GM08714 (cell line): ENCODE measurements around the gene PGAP3.

Source experiments
- H3K4me3 ChIP-seq: fragments of 200-500 bp; sonication (Bioruptor generic); 2 replicates; pipeline ENCODE4 v1.5.1; 2014; ENCODE audit warnings: mild to moderate bottlenecking, low read length, inconsistent platforms
- ZNF274 ChIP-seq: IDR thresholded peaks from 2 replicates; pipeline ENCODE4 v1.6.1; 2012; ENCODE audit warnings: mild to moderate bottlenecking, low read depth, low read length

PGAP3 gene

DNA sequence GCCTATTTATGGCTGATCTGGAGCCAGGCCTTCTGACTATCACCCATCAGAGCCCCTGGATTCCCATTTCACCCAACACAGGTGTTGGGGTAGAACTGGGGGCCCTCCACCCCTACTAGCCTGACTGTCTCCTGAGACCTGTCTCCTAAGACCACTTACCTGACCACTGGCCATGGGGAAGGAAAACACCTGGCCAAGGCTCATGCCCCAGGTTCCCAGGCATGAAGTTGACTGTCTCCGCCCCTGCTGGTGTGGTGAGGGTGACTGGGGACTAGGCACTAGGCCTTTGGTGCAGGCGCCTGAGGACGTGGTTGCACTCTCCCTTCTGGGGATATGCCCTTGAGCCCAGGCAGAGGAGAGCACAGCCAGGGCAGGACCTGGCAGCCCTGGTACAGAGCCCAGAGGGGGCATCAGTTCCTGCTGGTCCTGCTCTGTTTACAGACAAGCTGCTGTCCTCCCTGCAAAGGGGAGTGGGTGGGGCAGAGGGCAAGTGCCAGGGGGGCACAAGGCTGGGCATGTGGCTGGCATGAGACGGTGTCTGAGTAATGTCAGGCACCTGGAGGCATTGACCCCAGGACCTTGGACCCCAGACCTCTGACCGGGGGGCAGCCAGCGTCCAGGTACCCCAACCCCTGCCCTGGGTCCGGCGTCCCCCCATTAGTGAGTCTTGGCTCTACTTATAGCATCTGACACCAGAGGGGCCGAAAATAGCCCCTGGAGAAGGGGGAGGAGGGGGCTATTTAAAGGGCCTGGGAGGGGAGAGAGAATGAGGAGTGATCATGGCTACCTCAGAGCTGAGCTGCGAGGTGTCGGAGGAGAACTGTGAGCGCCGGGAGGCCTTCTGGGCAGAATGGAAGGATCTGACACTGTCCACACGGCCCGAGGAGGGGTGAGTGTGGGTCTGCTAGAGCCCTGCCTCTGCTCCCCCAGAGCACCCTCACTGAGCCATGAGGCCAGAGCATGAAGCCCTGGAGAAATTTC is 23.0 kb downstream of the PGAP3 start, which contains the start of gene TCAP:
TSS of gene TCAP (plus strand) at position 769 of the 981 bp plus-strand sequence. CDS start at position 780, 11 bp downstream.
- no peak for TF ChIP-seq ZNF274
- no peak within 1 kb of the TSS for H3K4me3 ChIP-seq

DNA sequence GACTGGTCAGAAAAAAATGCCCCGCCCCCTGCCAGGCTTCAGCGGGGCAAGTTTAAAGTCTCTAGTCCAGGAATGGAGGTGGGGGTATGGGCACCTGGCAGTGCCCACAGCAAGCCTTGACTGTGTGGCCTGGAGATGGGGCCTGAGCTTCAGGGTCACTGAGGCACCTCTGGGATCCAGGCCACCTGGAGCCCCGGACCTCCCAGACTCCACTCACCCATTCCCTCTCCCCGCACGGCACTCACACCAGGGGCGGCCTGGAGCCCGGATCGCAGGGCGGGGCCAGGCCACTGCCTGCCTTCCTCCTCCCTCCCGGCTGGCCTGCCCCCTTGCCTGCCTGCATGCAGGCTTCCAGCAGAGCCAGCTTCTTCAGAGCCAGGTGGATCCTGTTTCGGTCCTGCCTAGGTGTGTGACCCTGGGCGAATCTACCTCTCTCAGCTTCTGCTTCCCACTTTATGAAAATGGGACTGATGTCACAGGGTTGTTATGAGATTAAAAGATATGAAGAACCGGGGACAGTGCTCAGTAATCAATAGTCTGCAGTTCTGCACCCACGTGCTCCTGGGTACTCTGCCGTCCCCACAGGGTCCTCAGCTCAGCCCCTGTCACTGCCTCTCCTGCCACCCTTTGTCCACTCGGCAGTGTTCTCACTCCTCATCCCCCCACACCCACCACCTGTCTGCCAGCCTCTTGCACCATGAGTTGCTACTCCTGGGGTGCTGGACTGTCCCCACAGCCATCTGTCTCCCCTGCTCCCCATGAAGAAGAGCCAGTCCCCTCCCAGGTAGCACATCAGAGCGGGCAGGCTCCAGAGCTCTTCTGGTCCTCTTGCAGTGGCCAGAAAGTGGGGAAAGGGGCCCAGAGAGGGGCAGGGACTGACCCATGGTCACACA is 23.9 kb downstream of the PGAP3 start:
- TF ChIP-seq ZNF274 = no peak
- H3K4me3 ChIP-seq = no peak overlapping the region

DNA sequence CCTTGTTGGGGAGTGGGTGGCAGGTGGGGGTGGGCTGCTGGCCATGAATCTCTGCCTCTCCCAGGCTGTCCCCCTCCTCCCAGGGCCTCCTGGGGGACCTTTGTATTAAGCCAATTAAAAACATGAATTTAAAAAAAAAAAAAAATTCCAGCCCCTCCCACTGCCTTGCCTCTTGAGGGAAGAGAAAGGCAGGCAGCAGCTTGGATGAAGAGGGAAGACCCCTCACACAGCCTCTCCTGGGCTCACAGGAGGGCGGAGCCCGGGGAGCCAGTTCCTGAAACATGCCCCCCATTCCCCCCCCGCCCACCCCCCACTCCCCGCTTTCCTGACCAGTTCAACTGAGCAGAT is 24.5 kb downstream of the PGAP3 start:
- no peak overlapping the region for H3K4me3 ChIP-seq

DNA sequence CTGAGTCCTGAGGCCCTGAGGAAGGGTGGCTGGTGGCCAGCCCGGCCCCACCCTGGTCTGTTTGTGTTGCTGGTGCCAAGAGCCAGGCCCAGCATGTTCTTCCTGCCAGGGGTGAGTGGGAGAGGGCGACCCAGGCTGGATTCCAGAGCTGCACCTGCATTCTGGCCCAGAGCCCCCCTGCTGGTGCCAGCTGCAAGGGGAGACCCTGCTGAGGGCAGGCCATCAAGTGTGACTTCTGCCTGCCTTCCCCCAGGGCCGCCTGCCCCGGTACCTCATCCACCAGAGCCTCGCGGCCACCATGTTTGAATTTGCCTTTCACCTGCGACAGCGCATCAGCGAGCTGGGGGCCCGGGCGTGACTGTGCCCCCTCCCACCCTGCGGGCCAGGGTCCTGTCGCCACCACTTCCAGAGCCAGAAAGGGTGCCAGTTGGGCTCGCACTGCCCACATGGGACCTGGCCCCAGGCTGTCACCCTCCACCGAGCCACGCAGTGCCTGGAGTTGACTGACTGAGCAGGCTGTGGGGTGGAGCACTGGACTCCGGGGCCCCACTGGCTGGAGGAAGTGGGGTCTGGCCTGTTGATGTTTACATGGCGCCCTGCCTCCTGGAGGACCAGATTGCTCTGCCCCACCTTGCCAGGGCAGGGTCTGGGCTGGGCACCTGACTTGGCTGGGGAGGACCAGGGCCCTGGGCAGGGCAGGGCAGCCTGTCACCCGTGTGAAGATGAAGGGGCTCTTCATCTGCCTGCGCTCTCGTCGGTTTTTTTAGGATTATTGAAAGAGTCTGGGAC is 25.1 kb downstream of the PGAP3 start:
- no peak for TF ChIP-seq ZNF274
- H3K4me3 ChIP-seq = no peak overlapping the region

More for the DNA sequence above, 24.5 kb downstream of the PGAP3 start:
- no peak for TF ChIP-seq ZNF274

DNA sequence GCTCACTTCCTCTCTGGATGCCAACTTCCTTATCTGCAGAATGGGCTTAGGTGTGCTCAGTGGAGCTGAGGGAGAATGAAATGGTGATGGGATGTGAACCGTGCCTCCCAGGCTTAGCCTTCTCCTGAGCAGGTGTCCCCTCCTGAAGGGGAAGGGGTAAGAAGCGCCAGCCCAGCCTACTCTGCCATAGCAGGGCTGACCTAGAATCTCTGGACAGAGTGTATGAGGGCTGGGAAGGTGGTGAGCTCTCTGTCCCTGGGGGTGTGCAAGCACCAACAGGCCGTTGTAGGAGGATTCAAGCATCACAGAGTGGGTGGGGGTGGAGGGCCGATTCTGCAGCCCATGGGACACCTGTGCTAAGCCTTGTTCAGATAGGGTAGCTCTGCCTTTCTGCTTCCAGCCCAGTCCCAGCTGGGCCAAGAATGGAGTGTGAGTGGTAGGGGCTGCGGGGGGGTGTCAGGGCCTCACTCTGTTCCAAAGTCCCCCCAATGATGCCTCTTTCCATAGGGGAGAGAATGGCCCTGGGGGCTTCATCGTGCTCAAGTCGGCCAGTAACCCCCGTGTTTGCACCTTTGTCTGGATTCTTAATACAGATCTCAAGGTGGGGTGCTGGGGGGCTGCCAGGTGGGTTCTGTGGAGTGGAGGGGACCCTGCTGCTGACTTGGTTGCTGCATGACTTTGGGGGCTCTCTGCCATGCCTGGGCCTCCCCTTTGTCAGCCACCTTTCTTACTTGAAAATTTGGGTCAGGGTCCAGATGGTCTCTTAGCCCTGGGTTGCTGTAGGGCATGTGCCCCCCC is 25.9 kb downstream of the PGAP3 start:
- no peak for TF ChIP-seq ZNF274
- no peak overlapping the region for H3K4me3 ChIP-seq

DNA sequence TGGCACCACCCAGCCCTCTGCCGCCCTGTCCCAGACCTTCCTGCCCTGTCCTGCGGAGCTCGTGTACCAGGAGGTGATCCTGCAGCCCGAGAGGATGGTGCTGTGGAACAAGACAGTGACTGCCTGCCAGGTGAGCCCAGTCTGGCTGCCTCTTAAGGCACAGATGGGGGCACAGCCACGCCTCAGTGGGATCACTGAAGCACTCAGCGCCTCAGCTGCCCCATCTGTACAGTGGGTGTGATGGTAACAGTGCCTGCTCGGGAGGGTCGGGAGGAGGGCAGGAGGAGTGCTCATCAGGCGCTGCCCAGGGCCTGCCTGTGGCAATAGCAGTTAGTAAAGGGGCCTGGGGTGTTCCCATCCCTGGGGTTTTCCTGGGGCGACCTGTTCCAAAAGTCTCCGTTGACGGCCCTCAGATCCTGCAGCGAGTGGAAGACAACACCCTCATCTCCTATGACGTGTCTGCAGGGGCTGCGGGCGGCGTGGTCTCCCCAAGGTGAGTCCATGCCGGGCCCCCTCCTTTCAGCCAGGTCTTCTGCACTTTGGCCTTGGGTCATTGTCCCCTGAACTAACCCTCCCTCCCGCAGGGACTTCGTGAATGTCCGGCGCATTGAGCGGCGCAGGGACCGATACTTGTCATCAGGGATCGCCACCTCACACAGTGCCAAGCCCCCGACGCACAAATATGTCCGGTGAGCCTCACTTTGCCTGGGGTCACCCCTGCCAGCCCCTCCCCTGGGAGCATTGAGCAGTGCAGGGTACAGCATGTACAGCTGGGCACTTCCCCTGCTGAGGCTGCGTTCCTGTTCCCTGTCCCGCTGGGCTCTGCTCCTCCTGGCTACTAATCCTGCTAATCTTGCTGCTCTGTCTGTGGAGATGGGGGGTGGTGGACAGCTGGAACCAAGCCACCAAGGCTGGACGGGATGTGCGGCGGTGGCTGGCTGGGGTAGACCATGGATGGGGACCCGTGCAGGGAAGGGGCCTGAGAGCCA is 27.2 kb downstream of the PGAP3 start:
- no peak for TF ChIP-seq ZNF274
- no peak overlapping the region for H3K4me3 ChIP-seq

DNA sequence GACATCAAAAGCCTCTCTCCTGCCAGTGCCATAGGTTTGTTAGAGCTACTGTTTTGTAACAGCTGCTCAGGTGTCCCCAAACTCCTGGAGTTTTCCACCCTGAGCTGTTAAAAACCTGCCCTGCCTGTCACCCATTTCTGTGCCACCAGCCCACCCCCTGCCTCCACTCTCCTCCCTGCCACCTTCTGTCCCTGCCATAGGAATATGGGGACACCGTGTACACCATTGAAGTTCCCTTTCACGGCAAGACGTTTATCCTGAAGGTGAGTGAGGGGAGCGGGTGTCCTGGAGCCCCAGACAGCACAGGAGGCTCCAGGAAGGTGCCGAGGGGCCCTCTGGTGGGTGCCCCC is 27.9 kb downstream of the PGAP3 start:
- TF ChIP-seq ZNF274 = no peak
- H3K4me3 ChIP-seq = no peak overlapping the region

DNA sequence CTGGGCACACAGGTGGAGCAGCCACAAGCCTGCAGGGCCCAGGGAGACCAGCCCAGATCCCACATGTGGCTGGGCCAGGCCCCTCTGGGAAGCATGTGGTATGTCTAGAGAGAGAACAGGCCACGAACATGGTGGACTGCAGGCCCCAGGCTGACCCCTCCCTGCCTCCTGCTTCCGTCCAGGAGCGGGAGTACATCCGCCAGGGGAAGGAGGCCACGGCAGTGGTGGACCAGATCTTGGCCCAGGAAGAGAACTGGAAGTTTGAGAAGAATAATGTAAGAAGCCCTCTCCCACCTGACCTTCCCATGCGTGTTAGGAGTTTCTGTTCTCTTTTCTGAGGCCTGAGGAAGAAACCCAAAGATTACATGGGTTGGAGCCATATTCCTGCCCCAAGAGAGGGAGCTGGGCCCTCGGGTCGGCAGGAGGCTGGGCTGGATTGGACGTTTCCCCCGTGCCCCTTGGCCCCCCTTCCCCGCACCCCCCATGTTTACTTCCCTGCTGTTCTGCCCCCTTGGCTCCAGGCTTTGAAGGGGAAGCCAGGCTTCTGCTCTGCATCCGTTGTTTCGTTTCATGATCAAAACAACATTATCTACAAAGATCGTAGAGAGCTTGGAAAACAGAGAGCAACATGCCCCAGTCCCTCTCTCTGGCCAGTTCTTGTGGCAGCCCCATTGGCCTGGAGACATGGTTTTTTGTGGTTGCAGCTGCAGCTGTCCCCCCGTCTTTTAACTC is 28.4 kb downstream of the PGAP3 start:
- H3K4me3 ChIP-seq = no peak overlapping the region
- TF ChIP-seq ZNF274 = no peak

DNA sequence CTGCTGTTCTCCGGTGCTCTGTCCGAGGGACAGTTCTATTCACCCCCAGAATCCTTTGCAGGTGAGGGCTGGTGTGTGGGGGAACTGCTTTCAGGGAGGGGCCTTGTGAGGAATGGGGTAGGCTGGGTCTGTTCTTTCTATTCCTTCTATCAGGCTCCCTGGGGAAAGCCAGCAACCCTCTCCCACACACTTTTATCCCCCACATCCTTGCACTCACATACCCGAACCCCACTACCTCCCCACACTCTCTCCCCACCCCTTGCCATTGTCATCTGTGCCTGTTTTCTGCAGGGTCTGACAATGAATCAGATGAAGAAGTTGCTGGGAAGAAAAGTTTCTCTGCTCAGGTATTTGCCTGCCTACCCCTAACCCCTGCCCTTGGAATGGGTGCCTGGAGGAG is 29.1 kb downstream of the PGAP3 start:
- TF ChIP-seq ZNF274 = no peak
- no peak overlapping the region for H3K4me3 ChIP-seq

DNA sequence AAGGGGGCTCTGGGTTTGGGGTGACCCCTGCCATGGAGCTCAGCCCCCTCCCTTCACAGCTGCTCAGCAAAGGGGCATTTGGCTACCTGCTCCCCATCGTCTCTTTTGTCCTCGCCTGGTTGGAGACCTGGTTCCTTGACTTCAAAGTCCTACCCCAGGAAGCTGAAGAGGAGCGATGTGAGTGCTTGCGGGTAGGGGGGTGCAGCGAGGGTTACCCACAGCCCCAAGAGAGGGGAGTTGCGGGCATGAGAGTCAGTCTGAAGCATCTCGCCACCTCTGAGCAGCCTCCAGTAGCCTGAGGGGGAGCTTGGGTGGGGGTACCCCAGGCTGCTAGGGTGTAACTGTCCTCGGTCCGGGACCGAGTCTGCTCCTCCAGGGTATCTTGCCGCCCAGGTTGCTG is 29.5 kb downstream of the PGAP3 start:
- H3K4me3 ChIP-seq = no peak overlapping the region
- TF ChIP-seq ZNF274 = no peak

DNA sequence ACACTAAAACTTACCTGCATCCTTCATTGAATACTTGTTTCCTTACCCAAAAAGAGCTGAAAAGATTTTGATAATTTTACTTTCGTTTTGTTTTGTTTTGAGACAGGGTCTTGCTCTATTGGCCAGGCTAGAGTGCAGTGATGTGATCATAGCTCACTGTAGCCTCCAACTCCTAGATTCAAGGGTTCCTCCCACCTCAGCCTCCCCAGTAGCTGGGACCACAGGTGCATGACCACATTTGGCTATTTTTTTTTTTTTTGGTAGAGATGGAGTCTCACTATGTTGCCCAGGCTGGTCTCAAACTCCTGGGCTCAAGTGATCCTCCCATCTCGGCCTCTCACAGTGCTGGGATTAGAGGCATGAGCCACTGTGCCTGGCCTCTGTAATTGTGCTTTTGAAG is 32.8 kb downstream of the PGAP3 start:
- TF ChIP-seq ZNF274 = no peak
- no peak overlapping the region for H3K4me3 ChIP-seq
